ENCODE measurements around the gene ST7. TPM values are rescaled to one million over a fixed set of nuclear protein-coding genes. Genes with fewer than 3 reads are reported as not detected.

The ST7 gene
- polyA plus RNA-seq, 1 donor (not counting 4 experiments of a cell fraction or from before 2014, with no cell fraction given): 16.9 TPM

DNA sequence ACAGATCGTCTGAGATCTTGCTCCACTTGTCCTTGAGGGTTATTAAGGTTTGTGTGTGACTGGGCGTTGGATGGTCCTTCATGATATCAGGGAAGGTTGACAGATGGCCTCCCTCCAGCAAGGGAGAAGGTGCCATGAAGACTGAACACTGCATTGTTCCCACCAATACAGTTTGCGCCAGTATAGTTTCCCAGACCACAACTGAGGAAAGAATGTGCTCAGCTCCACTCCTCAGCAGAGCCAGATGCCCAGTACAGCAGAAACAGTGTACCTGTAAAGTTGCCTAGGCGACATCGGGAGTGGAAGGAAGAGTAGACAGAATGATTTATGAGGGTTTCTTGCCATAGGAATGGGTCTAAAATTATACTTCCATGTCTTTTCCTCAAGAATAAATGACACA, 137.5 kb downstream of the ST7 start:
- Histone ChIP-seq H3K9me3 (ENCODE audit: control insufficient read depth, low read depth, low read length) (no peaks in the 10 kb centered on the region), H3K4me2 (ENCODE audit: control insufficient read depth, extremely low read depth, insufficient read depth, low read depth, low read length) (no peak overlapping the region), H3K4me1 (ENCODE audit: control insufficient read depth, extremely low read depth, insufficient read depth, low read length) (peaks cover 21% of the 10 kb centered on the region), H3K27me3 (ENCODE audit: control insufficient read depth, extremely low read depth, insufficient read depth, low read length) (no peaks in the 10 kb centered on the region), H3K36me3 (ENCODE audit: control insufficient read depth in 2 of 2, extremely low read depth in 1 of 2, insufficient read depth in 2 of 2, low read length in 2 of 2) (no peaks in the 10 kb centered on the region), H3K9me1 (ENCODE audit: control insufficient read depth, extremely low read depth, insufficient read depth, low read length) (no peaks in the 10 kb centered on the region), H3K27ac (ENCODE audit: control insufficient read depth, insufficient read depth, low read length) (no peak overlapping the region), H4K20me1 (ENCODE audit: control insufficient read depth, extremely low read depth, insufficient read depth, low read length) (peaks cover 2% of the 10 kb centered on the region), H3K9ac (ENCODE audit: control insufficient read depth, extremely low read depth, insufficient read depth, low read length) (no peak overlapping the region), H3K79me2 (ENCODE audit: control insufficient read depth, insufficient read depth, low read length) (no peaks in the 10 kb centered on the region), H2AFZ (ENCODE audit: control insufficient read depth, low read length) (no peak overlapping the region), H3K4me3 (ENCODE audit: control insufficient read depth in 2 of 3, extremely low read depth in 1 of 3, insufficient read depth in 2 of 3, low read depth in 1 of 3, low read length in 3 of 3) (no peak overlapping the region)
- DNase-seq (ENCODE audit: low read depth, low spot score): no peak
- dilution Hi-C loops (cut with MboI; ENCODE audit: extremely low pct_ligation_motif_present, low sequenced_read_pairs): no loop called here
- FAIRE-seq: no peak
- no peak for TF ChIP-seq EZH2 (IDR thresholded peaks at IDR 0.05; ENCODE audit: low read length)
- no peak for TF ChIP-seq CTCF (optimal IDR thresholded peaks at IDR 0.05 in 1 of 3, IDR thresholded peaks at IDR 0.05 in 1 of 3, conservative IDR thresholded peaks at IDR 0.05 in 1 of 3; ENCODE audit: extremely low read depth in 1 of 3, insufficient read depth in 2 of 3, low read length in 3 of 3)

DNA sequence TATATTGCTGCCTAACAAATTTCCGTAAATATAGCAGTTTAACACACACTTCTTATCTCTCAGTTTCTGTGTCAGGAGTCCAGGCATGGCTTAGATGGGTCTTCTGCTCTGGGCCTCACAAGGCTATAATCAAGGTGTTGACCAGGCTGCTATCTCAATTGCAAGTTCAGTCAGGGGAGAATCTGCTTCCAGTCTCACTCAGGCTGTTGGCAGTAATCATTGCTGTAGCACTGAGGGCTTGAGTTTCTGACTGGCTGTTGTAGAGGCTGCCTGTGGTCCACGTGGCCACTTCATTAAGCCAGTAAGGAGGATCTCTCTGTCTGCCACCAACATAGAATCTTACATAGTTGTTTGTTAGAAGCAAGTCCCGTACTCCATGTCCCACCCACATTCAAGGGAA, 138.4 kb downstream of the ST7 start:
- Histone ChIP-seq H3K36me3 (ENCODE audit: control insufficient read depth in 2 of 2, extremely low read depth in 1 of 2, insufficient read depth in 2 of 2, low read length in 2 of 2) (no peaks in the 10 kb centered on the region), H2AFZ (ENCODE audit: control insufficient read depth, low read length) (no peak overlapping the region), H3K4me3 (ENCODE audit: control insufficient read depth in 2 of 3, extremely low read depth in 1 of 3, insufficient read depth in 2 of 3, low read depth in 1 of 3, low read length in 3 of 3) (no peak overlapping the region), H3K27ac (ENCODE audit: control insufficient read depth, insufficient read depth, low read length) (no peak overlapping the region), H3K9me3 (ENCODE audit: control insufficient read depth, low read depth, low read length) (no peaks in the 10 kb centered on the region), H4K20me1 (ENCODE audit: control insufficient read depth, extremely low read depth, insufficient read depth, low read length) (peaks cover 2% of the 10 kb centered on the region), H3K9me1 (ENCODE audit: control insufficient read depth, extremely low read depth, insufficient read depth, low read length) (no peaks in the 10 kb centered on the region), H3K27me3 (ENCODE audit: control insufficient read depth, extremely low read depth, insufficient read depth, low read length) (no peaks in the 10 kb centered on the region), H3K9ac (ENCODE audit: control insufficient read depth, extremely low read depth, insufficient read depth, low read length) (no peak overlapping the region), H3K79me2 (ENCODE audit: control insufficient read depth, insufficient read depth, low read length) (no peaks in the 10 kb centered on the region), H3K4me1 (ENCODE audit: control insufficient read depth, extremely low read depth, insufficient read depth, low read length) (peaks cover 12% of the 10 kb centered on the region), H3K4me2 (ENCODE audit: control insufficient read depth, extremely low read depth, insufficient read depth, low read depth, low read length) (no peak overlapping the region)
- FAIRE-seq: no peak
- TF ChIP-seq EZH2 (IDR thresholded peaks at IDR 0.05; ENCODE audit: low read length) (no peak), CTCF (optimal IDR thresholded peaks at IDR 0.05 in 1 of 3, IDR thresholded peaks at IDR 0.05 in 1 of 3, conservative IDR thresholded peaks at IDR 0.05 in 1 of 3; ENCODE audit: extremely low read depth in 1 of 3, insufficient read depth in 2 of 3, low read length in 3 of 3) (no peak)
- dilution Hi-C loops (cut with MboI; ENCODE audit: extremely low pct_ligation_motif_present, low sequenced_read_pairs): no loop called here
- DNase-seq (ENCODE audit: low read depth, low spot score): no peak
